OCI-LY7 (cell line): ENCODE results near the gene E2F4.

Source experiments
- EZH2phosphoT487 ChIP-seq: fragments of 200-600 bp; sonication (generic); IDR thresholded peaks from 2 replicates; pipeline ENCODE4 v1.6.1; 2018; ENCODE audit warnings: low read depth, borderline replicate concordance, mild to moderate bottlenecking, mixed run types, antibody characterized with exemption, low read length, moderate library complexity, mixed read lengths
- TF ChIP-seq, protein P1 (sequence below): fragments of 200-600 bp; sonication (generic); conservative IDR thresholded peaks from 2 replicates; pipeline ENCODE4 v1.5.1; 2014; ENCODE audit warnings: mild to moderate bottlenecking, antibody characterized with exemption, low read length, moderate library complexity, mixed read lengths

DNA sequence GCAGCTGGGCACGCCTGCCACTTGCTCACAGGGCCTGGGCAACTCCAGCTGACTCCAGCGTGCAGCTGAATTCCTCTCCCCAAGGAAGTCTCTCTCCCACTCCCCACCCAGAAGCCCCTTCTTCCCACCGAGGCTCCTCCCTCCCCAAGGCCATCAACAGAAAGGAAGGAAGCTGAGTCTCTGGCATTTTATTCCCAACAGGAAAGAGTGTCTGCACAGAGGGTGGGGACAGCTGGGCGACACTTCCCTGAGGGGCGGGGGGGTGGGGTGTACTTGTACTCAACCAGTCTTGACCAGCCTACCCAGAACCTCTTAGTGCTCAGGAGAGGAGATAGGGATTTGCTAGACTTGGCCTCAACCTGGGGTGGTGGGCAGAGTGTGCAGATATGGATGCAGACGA lies 1.9 kb upstream of the E2F4 start, which contains the start of gene EXOC3L1:
- TF ChIP-seq, protein P1, sequence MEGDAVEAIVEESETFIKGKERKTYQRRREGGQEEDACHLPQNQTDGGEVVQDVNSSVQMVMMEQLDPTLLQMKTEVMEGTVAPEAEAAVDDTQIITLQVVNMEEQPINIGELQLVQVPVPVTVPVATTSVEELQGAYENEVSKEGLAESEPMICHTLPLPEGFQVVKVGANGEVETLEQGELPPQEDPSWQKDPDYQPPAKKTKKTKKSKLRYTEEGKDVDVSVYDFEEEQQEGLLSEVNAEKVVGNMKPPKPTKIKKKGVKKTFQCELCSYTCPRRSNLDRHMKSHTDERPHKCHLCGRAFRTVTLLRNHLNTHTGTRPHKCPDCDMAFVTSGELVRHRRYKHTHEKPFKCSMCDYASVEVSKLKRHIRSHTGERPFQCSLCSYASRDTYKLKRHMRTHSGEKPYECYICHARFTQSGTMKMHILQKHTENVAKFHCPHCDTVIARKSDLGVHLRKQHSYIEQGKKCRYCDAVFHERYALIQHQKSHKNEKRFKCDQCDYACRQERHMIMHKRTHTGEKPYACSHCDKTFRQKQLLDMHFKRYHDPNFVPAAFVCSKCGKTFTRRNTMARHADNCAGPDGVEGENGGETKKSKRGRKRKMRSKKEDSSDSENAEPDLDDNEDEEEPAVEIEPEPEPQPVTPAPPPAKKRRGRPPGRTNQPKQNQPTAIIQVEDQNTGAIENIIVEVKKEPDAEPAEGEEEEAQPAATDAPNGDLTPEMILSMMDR: no peak
- no peak for TF ChIP-seq EZH2phosphoT487
